ENCODE data around the gene RNF25. TPM values are rescaled to one million over a fixed set of nuclear protein-coding genes. Genes with fewer than 3 reads are reported as not detected.

Gene RNF25
- total RNA-seq, 1 donor from 2014 or later: 20.2 TPM

- TF ChIP-seq CTCF (IDR thresholded peaks at IDR 0.05): no peak
- no peak for ATAC-seq
- no peaks in the 10 kb centered on the region for H3K9me3 ChIP-seq
- H3K4me1 ChIP-seq: no peaks in the 10 kb centered on the region
- intact Hi-C loops (cut with DNase I): no loop called here
- H3K36me3 ChIP-seq: no peaks in the 10 kb centered on the region
- H3K27ac ChIP-seq: no peak overlapping the region
- DNase-seq: no peak
- no peaks in the 10 kb centered on the region for H3K27me3 ChIP-seq
- no peak overlapping the region for H3K4me3 ChIP-seq
Measured at GRCh38 chr2:218621007-218621406, 50.8 kb downstream of the RNF25 start.

GRCh38 chr2:218618102-218618860 is 53.5 kb downstream of the RNF25 start:
- DNase-seq (no peak), ATAC-seq (no peak)
- no peaks in the 10 kb centered on the region for H3K36me3 ChIP-seq
- no peak overlapping the region for H3K4me3 ChIP-seq
- intact Hi-C loops (cut with DNase I): no loop called here
- H3K4me1 ChIP-seq: no peaks in the 10 kb centered on the region
- H3K27me3 ChIP-seq: no peaks in the 10 kb centered on the region
- H3K27ac ChIP-seq: no peak overlapping the region
- no peaks in the 10 kb centered on the region for H3K9me3 ChIP-seq
- no peak for TF ChIP-seq CTCF (IDR thresholded peaks at IDR 0.05)

- H3K27ac ChIP-seq: no peak overlapping the region
- H3K36me3 ChIP-seq: no peaks in the 10 kb centered on the region
- H3K4me3 ChIP-seq: no peak overlapping the region
- DNase-seq: no peak
- TF ChIP-seq CTCF (IDR thresholded peaks at IDR 0.05): no peak
- no peaks in the 10 kb centered on the region for H3K27me3 ChIP-seq
- no peaks in the 10 kb centered on the region for H3K9me3 ChIP-seq
- no peaks in the 10 kb centered on the region for H3K4me1 ChIP-seq
- intact Hi-C loops (cut with DNase I): no loop called here
- ATAC-seq: no peak
Measured at GRCh38 chr2:218615868-218616315, 55.9 kb downstream of the RNF25 start.

Other genes with a start within 250 kb of the RNF25 start
- gene USP37, start 103.7 kb downstream of the RNF25 start, total RNA-seq: 13.8 TPM
- gene CNOT9, start 103.2 kb downstream of the RNF25 start, total RNA-seq: 30.9 TPM
- 1.0 TPM for gene PLCD4, start 64.1 kb downstream of the RNF25 start, total RNA-seq
- gene ZNF142, start 12.4 kb downstream of the RNF25 start, total RNA-seq: 18.3 TPM
- 38.5 TPM for gene BCS1L, start 12.3 kb downstream of the RNF25 start, total RNA-seq
- 35.2 TPM for gene STK36, start 84 bp upstream of the RNF25 start, total RNA-seq
- gene TTLL4, start 38.8 kb upstream of the RNF25 start, total RNA-seq: 29.5 TPM
- 180 TPM for gene CYP27A1, start 110.1 kb upstream of the RNF25 start, total RNA-seq
- not detected for gene PRKAG3, start 159.8 kb upstream of the RNF25 start, total RNA-seq
- not detected for gene WNT6, start 187.8 kb upstream of the RNF25 start, total RNA-seq
- gene WNT10A, start 208.8 kb upstream of the RNF25 start, total RNA-seq: 0.90 TPM

Data from upper lobe of right lung (tissue), 1 donor.